HFFc6 (cell line): ENCODE results near the gene LTBP2. TPM values are rescaled to one million over a fixed set of nuclear protein-coding genes. Genes with fewer than 3 reads are reported as not detected.
"Not testable (repeated sequence)": the region's sequence is repeated elsewhere in the genome, so short reads cannot be mapped to it uniquely, and the experiment has no call there.

ENCODE experiments used
- DNase-seq: peaks from one replicate; pipeline ENCODE4 v3.0.0-alpha.2; 2018
- H3K27ac Mint-ChIP-seq: 2 replicates; pipeline ENCODE4 v1.8.0; 2020; ENCODE audit warnings: mild to moderate bottlenecking, mixed read lengths
- H3K27me3 Mint-ChIP-seq: 2 replicates; pipeline ENCODE4 v1.8.0; 2021; ENCODE audit warnings: mild to moderate bottlenecking, moderate library complexity, mixed read lengths; ENCODE audit not compliant: insufficient read depth
- H3K36me3 Mint-ChIP-seq: 2 replicates; pipeline ENCODE4 v1.8.0; 2021; ENCODE audit warnings: low read depth, mixed read lengths
- H3K4me1 Mint-ChIP-seq: 2 replicates; pipeline ENCODE4 v1.8.0; 2020; ENCODE audit warnings: low read depth, mixed read lengths
- H3K4me3 Mint-ChIP-seq: 2 replicates; pipeline ENCODE4 v1.8.0; 2020; ENCODE audit warnings: mild to moderate bottlenecking, moderate library complexity, mixed read lengths
- H3K9me3 Mint-ChIP-seq: 2 replicates; pipeline ENCODE4 v1.8.0; 2020; ENCODE audit warnings: mild to moderate bottlenecking, mixed read lengths
- total RNA-seq, 6 experiments: library from RNA; stranded (reverse); fragmentation: NEBNext Ultra II Directional; extraction: Animal tissue kit (Norgen Biotek cat#: 25700); gene quantifications; 2 replicates in 1 of 6; 3 replicates in 5 of 6; pipeline ENCODE4 v1.2.3, GENCODE V29; 2021
- TF ChIP-seq, protein P1 (sequence below): fragments of 200-600 bp; sonication (generic); IDR thresholded peaks from 2 replicates; pipeline ENCODE4 v1.5.0; 2021; ENCODE audit warnings: antibody characterized with exemption, mild to moderate bottlenecking

LTBP2 gene
- total RNA-seq, 6 experiments from 2014 or later = 109 to 165 (median 120) TPM

DNA sequence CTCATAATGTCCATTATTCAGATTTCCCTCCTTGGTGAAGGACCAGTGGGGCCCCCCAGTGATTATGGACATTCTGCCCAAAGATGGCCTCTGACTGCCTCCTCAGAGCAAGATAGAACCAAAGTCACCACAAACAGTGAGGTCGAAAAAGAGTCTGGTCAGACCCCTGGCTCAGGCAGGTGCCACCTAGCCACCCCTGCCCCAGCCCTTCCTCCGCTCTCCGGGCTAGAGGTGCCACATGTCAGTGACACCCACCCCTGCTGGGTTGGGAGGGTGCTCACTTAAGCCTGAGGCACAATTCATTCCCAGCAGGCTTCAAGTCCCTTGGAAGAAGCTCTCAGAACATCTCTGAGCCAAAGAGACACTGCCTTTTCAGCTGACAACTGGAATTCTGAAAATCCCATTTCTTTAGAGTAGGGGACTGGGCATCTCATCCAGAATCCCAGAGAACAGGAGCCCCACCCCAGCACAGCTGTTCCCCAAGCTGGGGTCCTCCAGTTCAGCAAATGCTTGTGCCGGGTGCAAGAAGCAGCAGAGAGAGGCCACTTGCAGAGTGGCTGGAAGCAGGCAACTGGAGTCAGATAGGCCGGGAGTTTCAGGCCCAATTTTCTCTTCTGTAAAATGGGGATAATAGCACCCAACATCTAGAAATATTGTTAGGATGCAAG lies 68.1 kb downstream of the LTBP2 start:
- Mint-ChIP-seq H3K27me3 (no peaks in the 10 kb centered on the region; the same call in none of the 2 replicates), H3K36me3 (peaks cover 19% of the 10 kb centered on the region), H3K4me1 (peaks cover 6% of the 10 kb centered on the region), H3K4me3 (no peak overlapping the region), H3K27ac (0 out of 2 replicates have a peak overlapping the region, but pooled peaks have one; percentile 18), H3K9me3 (no peaks in the 10 kb centered on the region)
- no peak for DNase-seq
- TF ChIP-seq, protein P1, sequence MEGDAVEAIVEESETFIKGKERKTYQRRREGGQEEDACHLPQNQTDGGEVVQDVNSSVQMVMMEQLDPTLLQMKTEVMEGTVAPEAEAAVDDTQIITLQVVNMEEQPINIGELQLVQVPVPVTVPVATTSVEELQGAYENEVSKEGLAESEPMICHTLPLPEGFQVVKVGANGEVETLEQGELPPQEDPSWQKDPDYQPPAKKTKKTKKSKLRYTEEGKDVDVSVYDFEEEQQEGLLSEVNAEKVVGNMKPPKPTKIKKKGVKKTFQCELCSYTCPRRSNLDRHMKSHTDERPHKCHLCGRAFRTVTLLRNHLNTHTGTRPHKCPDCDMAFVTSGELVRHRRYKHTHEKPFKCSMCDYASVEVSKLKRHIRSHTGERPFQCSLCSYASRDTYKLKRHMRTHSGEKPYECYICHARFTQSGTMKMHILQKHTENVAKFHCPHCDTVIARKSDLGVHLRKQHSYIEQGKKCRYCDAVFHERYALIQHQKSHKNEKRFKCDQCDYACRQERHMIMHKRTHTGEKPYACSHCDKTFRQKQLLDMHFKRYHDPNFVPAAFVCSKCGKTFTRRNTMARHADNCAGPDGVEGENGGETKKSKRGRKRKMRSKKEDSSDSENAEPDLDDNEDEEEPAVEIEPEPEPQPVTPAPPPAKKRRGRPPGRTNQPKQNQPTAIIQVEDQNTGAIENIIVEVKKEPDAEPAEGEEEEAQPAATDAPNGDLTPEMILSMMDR = no peak

DNA sequence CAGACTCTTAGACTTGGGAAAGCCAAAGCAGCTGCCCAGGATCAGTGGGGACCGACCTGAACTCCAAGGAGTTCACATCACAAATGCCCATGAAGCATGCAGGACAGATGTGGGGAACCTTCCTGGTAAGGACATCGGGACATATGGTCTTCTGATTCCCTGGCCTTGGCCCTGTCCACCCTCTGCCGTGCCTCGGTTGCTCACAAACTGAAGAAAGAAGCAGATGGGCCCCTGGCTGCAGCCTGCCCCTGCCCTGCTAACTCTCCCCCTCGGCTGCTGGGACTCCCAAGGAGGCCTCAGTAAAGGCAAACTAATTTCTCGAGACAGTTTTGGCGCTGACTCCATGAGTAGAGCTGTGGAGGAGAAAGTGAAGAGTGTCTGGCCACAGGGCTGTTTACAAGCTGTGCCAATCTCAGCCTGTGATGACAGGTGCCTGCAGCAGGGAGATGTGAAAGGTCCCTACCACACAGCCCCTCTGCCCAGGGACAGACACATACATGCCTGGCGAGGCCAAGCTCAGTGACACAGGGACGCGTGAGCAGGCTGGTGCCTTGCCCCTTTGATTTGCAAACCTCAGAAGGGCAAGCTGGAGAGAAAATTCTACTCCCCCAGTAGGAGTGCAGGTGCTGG lies 69.9 kb downstream of the LTBP2 start:
- H3K9me3 Mint-ChIP-seq = no peaks in the 10 kb centered on the region
- no peak for DNase-seq
- TF ChIP-seq, protein P1 = no peak
- H3K27ac Mint-ChIP-seq = no peak overlapping the region
- no peaks in the 10 kb centered on the region; the same call in 1 of the 2 replicates for H3K4me1 Mint-ChIP-seq
- H3K4me3 Mint-ChIP-seq = no peak overlapping the region
- peaks cover 3% of the 10 kb centered on the region for H3K27me3 Mint-ChIP-seq
- peaks cover 13% of the 10 kb centered on the region; the same call in 1 of the 2 replicates for H3K36me3 Mint-ChIP-seq

DNA sequence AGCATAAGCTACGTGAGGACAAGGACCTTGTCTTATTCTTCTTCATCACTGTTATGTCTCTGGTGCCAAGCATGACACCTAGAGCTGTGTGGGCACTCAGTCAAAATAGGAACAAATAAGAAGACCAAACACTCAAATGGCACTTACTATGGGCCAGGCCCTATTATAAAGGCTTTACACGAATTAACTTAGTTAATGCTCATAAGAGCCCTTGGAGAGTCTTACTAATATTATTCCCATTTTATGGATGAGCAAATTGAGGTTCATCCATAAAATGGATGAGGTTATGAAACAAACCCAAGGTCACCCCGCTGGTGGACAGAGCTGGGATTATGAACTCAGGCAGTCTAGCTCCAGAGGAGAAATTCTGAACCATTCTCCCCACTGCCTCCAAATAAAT lies 70.8 kb downstream of the LTBP2 start:
- peaks cover 13% of the 10 kb centered on the region; the same call in 1 of the 2 replicates for H3K36me3 Mint-ChIP-seq
- H3K27ac Mint-ChIP-seq = no peak overlapping the region
- no peak overlapping the region for H3K4me3 Mint-ChIP-seq
- no peak for DNase-seq
- TF ChIP-seq, protein P1 = no peak
- peaks cover 3% of the 10 kb centered on the region for H3K27me3 Mint-ChIP-seq
- no peaks in the 10 kb centered on the region; the same call in 1 of the 2 replicates for H3K4me1 Mint-ChIP-seq
- no peaks in the 10 kb centered on the region for H3K9me3 Mint-ChIP-seq

DNA sequence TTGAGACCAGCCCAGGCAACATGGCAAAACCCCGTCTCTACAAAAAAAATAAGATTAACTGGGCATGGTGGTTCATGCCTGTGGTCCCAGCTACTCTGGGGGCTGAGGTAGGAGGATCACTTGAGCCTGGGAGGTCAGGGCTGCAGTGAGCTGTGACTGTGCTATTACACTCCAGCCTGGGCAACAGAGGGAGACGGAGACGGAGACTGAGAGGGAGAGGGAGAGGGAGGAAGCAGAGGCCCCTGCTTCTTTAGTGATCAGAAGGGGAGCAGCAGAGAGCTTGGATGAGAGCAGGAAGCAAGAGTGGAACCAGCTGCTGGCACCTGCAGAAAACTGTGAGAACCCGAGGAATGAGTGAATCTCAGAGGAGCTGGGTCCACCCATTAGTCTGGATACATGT lies 72.5 kb downstream of the LTBP2 start:
- no peak overlapping the region for H3K27ac Mint-ChIP-seq
- H3K4me3 Mint-ChIP-seq = no peak overlapping the region
- TF ChIP-seq, protein P1 = no peak
- H3K36me3 Mint-ChIP-seq = peaks cover 13% of the 10 kb centered on the region; the same call in 1 of the 2 replicates
- no peak for DNase-seq
- no peaks in the 10 kb centered on the region for H3K9me3 Mint-ChIP-seq
- H3K27me3 Mint-ChIP-seq = peaks cover 3% of the 10 kb centered on the region
- H3K4me1 Mint-ChIP-seq = no peaks in the 10 kb centered on the region; the same call in 1 of the 2 replicates

DNA sequence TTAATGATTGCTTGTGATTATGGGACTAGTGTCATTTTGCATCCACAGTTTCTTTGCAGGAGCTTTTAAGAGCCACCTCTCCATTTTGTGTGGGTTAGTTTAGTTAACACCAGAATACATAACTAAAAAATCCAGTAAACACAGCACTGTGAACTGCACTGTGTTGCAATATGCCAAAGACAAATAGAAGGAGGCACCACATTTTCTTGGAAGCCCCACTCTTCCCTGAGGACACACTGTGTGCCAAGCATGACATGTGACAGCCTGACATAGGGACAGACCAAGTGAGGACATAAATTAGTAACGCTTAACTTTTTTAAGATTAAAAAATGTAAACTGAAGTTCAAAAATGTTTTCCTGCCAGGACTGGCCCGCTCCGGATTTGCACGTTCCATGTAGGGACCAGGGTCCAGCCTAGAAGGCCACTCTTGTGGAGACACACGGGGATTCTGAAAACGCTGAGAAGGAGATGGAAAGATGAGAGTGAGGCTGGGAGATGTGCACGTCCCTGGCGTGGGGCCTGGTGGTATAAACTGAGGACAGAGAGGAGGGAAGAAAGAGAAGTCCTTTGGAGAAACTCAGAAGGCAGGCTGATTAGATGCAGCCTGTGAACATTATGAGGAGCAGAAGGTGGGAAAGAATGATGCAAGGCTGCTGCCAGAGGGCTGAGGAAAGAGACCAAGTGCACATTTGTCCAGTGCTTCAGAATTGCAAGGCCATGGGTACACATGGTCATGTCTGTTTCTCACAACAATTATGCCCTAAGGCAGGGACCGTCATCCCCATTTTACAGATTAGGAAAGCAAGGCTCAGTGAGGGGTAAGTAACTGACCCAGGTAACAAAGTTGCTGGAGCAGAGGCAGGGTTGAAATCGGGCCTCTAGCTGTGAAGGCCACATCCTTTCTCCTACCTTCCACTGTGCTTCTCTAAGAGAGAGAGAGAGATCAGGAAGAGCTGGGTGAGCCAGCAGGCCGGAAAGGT lies 73.3 kb downstream of the LTBP2 start:
- TF ChIP-seq, protein P1 = no peak
- Mint-ChIP-seq H3K27me3 (peaks cover 3% of the 10 kb centered on the region), H3K27ac (peak overlapping the region; percentile 3; the same call in 1 of the 2 replicates), H3K36me3 (peaks cover 13% of the 10 kb centered on the region; the same call in 1 of the 2 replicates), H3K4me3 (no peak overlapping the region), H3K4me1 (no peaks in the 10 kb centered on the region; the same call in 1 of the 2 replicates), H3K9me3 (no peaks in the 10 kb centered on the region)
- DNase-seq = no peak

DNA sequence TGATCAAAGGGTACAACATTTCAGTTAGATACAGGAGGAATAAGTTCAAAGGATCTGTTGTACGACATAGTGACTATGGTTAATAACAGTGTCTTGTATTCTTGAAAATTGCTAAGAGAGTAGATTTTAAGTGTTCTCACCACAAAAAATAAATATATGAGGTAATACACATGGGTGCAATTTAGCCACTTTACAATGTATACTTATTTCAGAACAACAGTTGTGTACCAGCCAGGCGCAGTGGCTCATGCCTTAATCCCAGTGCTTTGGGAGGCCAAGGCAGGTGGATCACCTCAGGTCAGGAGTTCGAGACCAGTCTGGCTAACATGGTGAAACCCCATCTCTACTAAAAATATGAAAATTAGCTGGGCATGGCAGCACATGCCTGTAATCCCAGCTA lies 75.7 kb downstream of the LTBP2 start:
- not testable (repeated sequence) for DNase-seq, H3K9me3 Mint-ChIP-seq, H3K27me3 Mint-ChIP-seq

More for the DNA sequence above, 75.7 kb downstream of the LTBP2 start:
- Mint-ChIP-seq H3K4me1 (peaks cover 12% of the 10 kb centered on the region), H3K36me3 (peaks cover 13% of the 10 kb centered on the region; the same call in 1 of the 2 replicates)
- H3K27ac Mint-ChIP-seq, H3K4me3 Mint-ChIP-seq: not testable (repeated sequence)
